Stomach (tissue), 4 donors: ENCODE results near the gene MANSC1.

Experiments
- CTCF ChIP-seq, 7 experiments: fragments of 450-650 bp in 4 of 7; fragments of 200-600 bp in 3 of 7; sonication (generic) in 3 of 7; IDR thresholded peaks; one replicate each; pipeline ENCODE4 v1.5.1; 2016 to 2019; ENCODE audit warnings: antibody characterized with exemption in 7 of 7, control low read depth in 2 of 7, mild to moderate bottlenecking in 1 of 7
- POLR2AphosphoS5 ChIP-seq, 3 donors: sonication (generic); formaldehyde crosslinking; IDR thresholded peaks; one replicate each; pipeline ENCODE4 v1.6.1; 2016; ENCODE audit warnings: antibody characterized with exemption in 3 of 3

- TF ChIP-seq CTCF (IDR thresholded peaks at IDR 0.05) (no peak), POLR2AphosphoS5 (IDR thresholded peaks at IDR 0.05) (no peak)
Observed at GRCh38 chr12:12278899-12279298, 71.1 kb downstream of the MANSC1 start.
